Natural killer cell (primary cell): ENCODE measurements around the gene RAB3D. TPM values are rescaled to one million over a fixed set of nuclear protein-coding genes. Genes with fewer than 3 reads are reported as not detected.
"Not testable (repeated sequence)": the region's sequence is repeated elsewhere in the genome, so short reads cannot be mapped to it uniquely, and the experiment has no call there.

ENCODE experiments used
- ATAC-seq, 3 donors: fragments of 150-1000 bp in 2 of 3; fragments of 200-7000 bp in 1 of 3; cut with Tn5 transposase; 1 replicate in 1 of 3; 2 replicates in 2 of 3; pipeline ENCODE4 v1.10.0; 2021; ENCODE audit warnings: mild to moderate bottlenecking in 2 of 3, moderate library complexity in 2 of 3
- DNase-seq, 2 donors: peaks; one replicate each; pipeline versions ENCODE4 v3.0.0 to v3.0.0-alpha.2; 2013 to 2021; ENCODE audit warnings: mixed read lengths in 1 of 2
- H3K27ac ChIP-seq: one replicate; pipeline ENCODE4 v1.5.1; 2013; ENCODE audit warnings: mild to moderate bottlenecking, low read length
- H3K27me3 ChIP-seq: one replicate; pipeline ENCODE4 v1.6.1; 2013; ENCODE audit warnings: low read length; ENCODE audit not compliant: control insufficient read depth, insufficient read depth
- H3K36me3 ChIP-seq: one replicate; pipeline ENCODE4 v1.6.1; 2013; ENCODE audit warnings: low read length; ENCODE audit not compliant: control insufficient read depth, insufficient read depth
- H3K4me1 ChIP-seq: one replicate; pipeline ENCODE4 v1.6.1; 2013; ENCODE audit warnings: low read length; ENCODE audit not compliant: control insufficient read depth, insufficient read depth
- H3K4me3 ChIP-seq: one replicate; pipeline ENCODE4 v1.5.1; 2013; ENCODE audit warnings: low read length
- H3K9me3 ChIP-seq: one replicate; pipeline ENCODE4 v1.6.1; 2013; ENCODE audit warnings: low read length; ENCODE audit not compliant: control insufficient read depth, insufficient read depth
- H3K27ac Mint-ChIP-seq, 2 donors: one replicate each; pipeline ENCODE4 v1.8.0; 2022; ENCODE audit warnings: mild to moderate bottlenecking in 2 of 2, mixed read lengths in 2 of 2, moderate library complexity in 1 of 2
- H3K27me3 Mint-ChIP-seq, 2 donors: one replicate each; pipeline ENCODE4 v1.8.0; 2022; ENCODE audit warnings: low read depth in 2 of 2, mixed read lengths in 2 of 2
- H3K36me3 Mint-ChIP-seq: one replicate; pipeline ENCODE4 v1.8.0; 2022; ENCODE audit warnings: mixed read lengths
- H3K4me1 Mint-ChIP-seq, 2 donors: one replicate each; pipeline ENCODE4 v1.8.0; 2022; ENCODE audit warnings: mixed read lengths in 2 of 2
- H3K4me3 Mint-ChIP-seq: one replicate; pipeline ENCODE4 v1.8.0; 2022; ENCODE audit warnings: mild to moderate bottlenecking, moderate library complexity, mixed read lengths
- H3K9me3 Mint-ChIP-seq, 2 donors: one replicate each; pipeline ENCODE4 v1.8.0; 2022; ENCODE audit warnings: mixed read lengths in 2 of 2
- CTCF ChIP-seq: fragments of 200-600 bp; IDR thresholded peaks from one replicate; pipeline ENCODE4 v1.8.0; 2022; ENCODE audit warnings: antibody characterized with exemption
- WGBS: methylation state at CpG from one replicate; pipeline ENCODE4 v1.1.7; 2013; ENCODE audit warnings: missing lambda C conversion rate; ENCODE audit not compliant: insufficient coverage; 5-methylcytosine and 5-hydroxymethylcytosine counted together
- intact Hi-C: fragments of 100-400 bp; cut with micrococcal nuclease; formaldehyde crosslinking; loops from one replicate; pipeline ENCODE4 v1.14.2; 2022
- total RNA-seq, 4 donors: library from RNA; stranded (reverse); fragments of 120-200 nt in 1 of 4; gene quantifications; one replicate each; pipeline versions ENCODE4 v1.2.3 to v1.2.4, GENCODE V29; 2013 to 2022

RAB3D gene
- total RNA-seq, 3 donors from 2014 or later (not counting 1 experiment from before 2014, with no cell fraction given), result 14.3 to 20.0 (median 15.7) TPM

- no peaks in the 10 kb centered on the region for H3K36me3 Mint-ChIP-seq
- intact Hi-C loops, result loop anchor here (1.0 to 2.0 kb wide), 2 partner anchors 9 to 19 kb away; partner anchors contain the start of genes CCDC159, SWSAP1 and TMEM205
Observed at GRCh38 chr19:11355160-11356073, 16.0 kb upstream of the RAB3D start, which contains the start of gene PLPPR2. PLPPR2 (plus strand) TSS chr19:11355432; CDS start chr19:11357674, 2,242 bp downstream.

DNA sequence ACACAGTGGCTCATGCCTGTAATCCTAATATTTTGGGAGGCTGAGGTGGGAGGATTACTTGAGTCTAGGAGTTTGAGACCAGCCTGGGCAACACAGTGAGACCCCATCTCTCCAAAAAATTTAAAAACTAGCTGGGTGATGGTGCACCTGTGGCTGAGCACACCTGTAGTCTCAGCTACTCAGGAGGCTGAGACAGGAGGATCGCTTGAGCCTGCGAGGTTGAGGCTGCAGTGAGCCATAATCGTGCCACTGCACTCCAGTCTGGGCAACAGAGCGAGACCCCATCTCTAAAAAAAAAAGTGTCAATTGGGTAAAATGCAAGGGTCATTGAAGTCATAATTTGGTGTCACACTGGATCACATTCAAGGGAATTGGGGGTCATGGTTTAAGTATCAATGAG lies 14.6 kb upstream of the RAB3D start:
- H3K27me3 ChIP-seq, H3K36me3 Mint-ChIP-seq, ATAC-seq, H3K27me3 Mint-ChIP-seq, H3K9me3 Mint-ChIP-seq, H3K4me3 ChIP-seq, DNase-seq, H3K27ac ChIP-seq, H3K36me3 ChIP-seq, H3K9me3 ChIP-seq: not testable (repeated sequence)
- H3K4me3 Mint-ChIP-seq, result peak overlapping the region; percentile 28
- H3K4me1 Mint-ChIP-seq, result peaks cover 12 to 21% of the 10 kb centered on the region in 2 donors
- H3K27ac Mint-ChIP-seq, result peak overlapping the region in 1 of 2 donors; percentile 89
- H3K4me1 ChIP-seq, result peaks cover 14% of the 10 kb centered on the region
- intact Hi-C loops, result loop anchor here (2.0 kb wide), 1 partner anchor 21 kb away; the partner anchor contains the start of gene SWSAP1
- WGBS, result over 99% methylated on average over 4 of the region's 4 CpGs

More at GRCh38 chr19:11355160-11356073, 16.0 kb upstream of the RAB3D start, which contains the start of gene PLPPR2:
- no peak for TF ChIP-seq CTCF
- no peak within 1 kb of the TSS for H3K27ac ChIP-seq
- ATAC-seq, result peak; percentile 95 to 97 (median 96)
- H3K36me3 ChIP-seq, result no peaks in the 10 kb centered on the region
- no peaks in the 10 kb centered on the region for H3K9me3 Mint-ChIP-seq
- peak within 1 kb of the TSS; percentile 80 for H3K4me3 Mint-ChIP-seq
- peak within 1 kb of the TSS; percentile 5 to 89 for H3K27ac Mint-ChIP-seq
- peak; percentile 91 to 92 for DNase-seq
- 4% methylated on average over 60 of the region's 62 CpGs for WGBS
- H3K4me1 ChIP-seq, result peaks cover 14% of the 10 kb centered on the region
- no peaks in the 10 kb centered on the region for H3K27me3 ChIP-seq
- H3K4me1 Mint-ChIP-seq, result peaks cover 12 to 21% of the 10 kb centered on the region in 2 donors
- H3K27me3 Mint-ChIP-seq, result no peaks in the 10 kb centered on the region
- H3K9me3 ChIP-seq, result no peaks in the 10 kb centered on the region
- H3K4me3 ChIP-seq, result no peak within 1 kb of the TSS

DNA sequence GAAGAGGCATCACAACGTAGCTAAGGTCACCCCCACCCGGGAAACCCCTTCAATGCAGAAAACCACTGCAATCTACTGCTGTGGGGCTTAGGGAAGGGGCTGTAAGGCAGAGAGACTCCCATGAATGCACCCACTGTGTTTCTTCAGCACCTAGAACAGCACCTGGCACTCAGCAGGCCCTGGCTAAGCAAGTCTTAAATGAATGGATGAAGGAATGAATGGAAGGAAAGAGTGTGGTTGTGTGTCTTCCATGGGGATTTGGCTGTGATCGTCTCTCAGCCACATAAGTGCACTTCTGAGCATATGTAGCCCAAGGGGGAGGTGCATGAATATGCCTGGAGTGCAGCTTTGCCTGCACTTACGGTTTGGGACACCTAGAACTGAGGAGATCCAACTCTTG lies 9.7 kb upstream of the RAB3D start:
- Histone ChIP-seq H3K36me3 (no peaks in the 10 kb centered on the region), H3K4me3 (no peak overlapping the region), H3K9me3 (no peaks in the 10 kb centered on the region), H3K27ac (no peak overlapping the region), H3K27me3 (no peaks in the 10 kb centered on the region), H3K4me1 (peaks cover 21% of the 10 kb centered on the region)
- intact Hi-C loops, result no loop called here
- Mint-ChIP-seq H3K4me3 (no peak overlapping the region), H3K27ac (no peak overlapping the region), H3K27me3 (no peaks in the 10 kb centered on the region), H3K36me3 (no peaks in the 10 kb centered on the region), H3K9me3 (no peaks in the 10 kb centered on the region), H3K4me1 (peaks cover 18 to 32% of the 10 kb centered on the region in 2 donors)
- WGBS, result 95% methylated on average over 4 of the region's 4 CpGs
- no peak for ATAC-seq
- DNase-seq, result no peak
- no peak for TF ChIP-seq CTCF

GRCh38 chr19:11347546-11348039 lies 8.1 kb upstream of the RAB3D start:
- Histone ChIP-seq H3K4me1 (peaks cover 21% of the 10 kb centered on the region), H3K27ac (no peak overlapping the region), H3K36me3 (no peaks in the 10 kb centered on the region), H3K9me3 (no peaks in the 10 kb centered on the region), H3K4me3 (no peak overlapping the region), H3K27me3 (no peaks in the 10 kb centered on the region)
- Mint-ChIP-seq H3K36me3 (no peaks in the 10 kb centered on the region), H3K27ac (peak overlapping the region; percentile 98), H3K4me1 (peaks cover 18 to 32% of the 10 kb centered on the region in 2 donors), H3K27me3 (no peaks in the 10 kb centered on the region), H3K9me3 (no peaks in the 10 kb centered on the region), H3K4me3 (peak overlapping the region; percentile 99)
- DNase-seq, result no peak
- intact Hi-C loops, result no loop called here
- no peak for ATAC-seq
- WGBS, result 76% methylated on average over 7 of the region's 7 CpGs
- TF ChIP-seq CTCF, result no peak
